CD14-positive monocyte (primary cell): Measurements from ENCODE around the gene AHCTF1. TPM values are rescaled to one million over a fixed set of nuclear protein-coding genes. Genes with fewer than 3 reads are reported as not detected.

Source experiments
- DNase-seq, 3 donors: peaks; one replicate each; pipeline ENCODE4 v3.0.0-alpha.2; 2011 to 2022
- H2AFZ ChIP-seq: 2 replicates; pipeline ENCODE4 v1.6.0; 2012; ENCODE audit warnings: mild to moderate bottlenecking, low read depth, low read length, inconsistent platforms; ENCODE audit not compliant: insufficient read depth, poor library complexity, severe bottlenecking
- H3K27ac ChIP-seq, 2 donors: 1 replicate in 1 of 2; 2 replicates in 1 of 2; pipeline ENCODE4 v1.5.1; 2012 to 2013; ENCODE audit warnings: low read length in 2 of 2, control low read depth in 1 of 2, inconsistent platforms in 1 of 2, low read depth in 1 of 2, mild to moderate bottlenecking in 1 of 2
- H3K27me3 ChIP-seq, 2 donors: one replicate each; pipeline versions ENCODE4 v1.6.0 to v1.6.1; 2011 to 2013; ENCODE audit warnings: low read length in 2 of 2; ENCODE audit not compliant: control insufficient read depth in 2 of 2, insufficient read depth in 2 of 2
- H3K36me3 ChIP-seq, 2 donors: replicated peaks in 1 of 2; 1 replicate in 1 of 2; 2 replicates in 1 of 2; pipeline versions ENCODE4 v1.5.1 to v1.6.1; 2012 to 2013; ENCODE audit warnings: low read length in 2 of 2, control low read depth in 1 of 2, inconsistent platforms in 1 of 2, mild to moderate bottlenecking in 1 of 2; ENCODE audit not compliant: insufficient read depth in 2 of 2, control insufficient read depth in 1 of 2
- H3K4me1 ChIP-seq, 2 donors: 1 replicate in 1 of 2; 2 replicates in 1 of 2; pipeline versions ENCODE4 v1.5.1 to v1.6.1; 2012 to 2013; ENCODE audit warnings: low read length in 2 of 2, control low read depth in 1 of 2, inconsistent platforms in 1 of 2, mild to moderate bottlenecking in 1 of 2, moderate library complexity in 1 of 2; ENCODE audit not compliant: insufficient read depth in 2 of 2, control insufficient read depth in 1 of 2
- H3K4me2 ChIP-seq: replicated peaks from 2 replicates; pipeline ENCODE3; 2012; ENCODE audit warnings: low read length, moderate library complexity, mild to moderate bottlenecking; ENCODE audit not compliant: poor library complexity, severe bottlenecking; ENCODE audit errors: extremely low read depth
- H3K4me3 ChIP-seq, 3 experiments: fragments of 200-600 bp in 1 of 3; sonication (generic) in 1 of 3; replicated peaks in 1 of 3; 1 replicate in 2 of 3; 2 replicates in 1 of 3; pipeline ENCODE4 v1.5.1; 2011 to 2013; ENCODE audit warnings: low read length in 3 of 3, mild to moderate bottlenecking in 3 of 3, control low read depth in 2 of 3, low read depth in 2 of 3, inconsistent platforms in 1 of 3, moderate library complexity in 1 of 3
- H3K79me2 ChIP-seq: 2 replicates; pipeline ENCODE4 v1.6.0; 2012; ENCODE audit warnings: mild to moderate bottlenecking, control low read depth, inconsistent platforms, low read length, moderate library complexity; ENCODE audit not compliant: insufficient read depth
- H3K9ac ChIP-seq: 2 replicates; pipeline ENCODE4 v1.6.0; 2017; ENCODE audit warnings: low read length, mild to moderate bottlenecking; ENCODE audit not compliant: insufficient read depth, poor library complexity, severe bottlenecking
- H3K9me3 ChIP-seq, 2 donors: replicated peaks in 1 of 2; 1 replicate in 1 of 2; 2 replicates in 1 of 2; pipeline versions ENCODE4 v1.5.1 to v1.6.1; 2012 to 2013; ENCODE audit warnings: low read length in 2 of 2, control low read depth in 1 of 2; ENCODE audit not compliant: control insufficient read depth in 1 of 2, insufficient read depth in 1 of 2
- H4K20me1 ChIP-seq: 2 replicates; pipeline ENCODE4 v1.6.0; 2012; ENCODE audit warnings: mild to moderate bottlenecking, low read length, control low read depth, moderate library complexity; ENCODE audit not compliant: insufficient read depth
- H3K27ac Mint-ChIP-seq, 7 donors: one replicate each; pipeline ENCODE4 v1.8.0; 2020; ENCODE audit warnings: mild to moderate bottlenecking in 7 of 7, mixed read lengths in 7 of 7, moderate library complexity in 6 of 7, inconsistent platforms in 2 of 7
- H3K27me3 Mint-ChIP-seq, 3 donors: one replicate each; pipeline ENCODE4 v1.8.0; 2021 to 2022; ENCODE audit warnings: low read depth in 3 of 3, mild to moderate bottlenecking in 3 of 3, mixed read lengths in 3 of 3, moderate library complexity in 3 of 3, inconsistent platforms in 1 of 3
- H3K36me3 Mint-ChIP-seq, 2 donors: one replicate each; pipeline ENCODE4 v1.8.0; 2020; ENCODE audit warnings: mixed read lengths in 2 of 2, inconsistent platforms in 1 of 2, mild to moderate bottlenecking in 1 of 2
- H3K4me1 Mint-ChIP-seq: one replicate; pipeline ENCODE4 v1.8.0; 2020; ENCODE audit warnings: mild to moderate bottlenecking, mixed read lengths
- H3K4me3 Mint-ChIP-seq, 2 donors: one replicate each; pipeline ENCODE4 v1.8.0; 2020; ENCODE audit warnings: mild to moderate bottlenecking in 2 of 2, mixed read lengths in 2 of 2, moderate library complexity in 1 of 2
- H3K9me3 Mint-ChIP-seq, 7 donors: one replicate each; pipeline ENCODE4 v1.8.0; 2020 to 2022; ENCODE audit warnings: mixed read lengths in 7 of 7, mild to moderate bottlenecking in 6 of 7, moderate library complexity in 6 of 7, inconsistent platforms in 2 of 7
- WGBS: methylation state at CpG from one replicate; pipeline ENCODE4 v1.1.5; 2013; ENCODE audit warnings: missing lambda C conversion rate; ENCODE audit not compliant: insufficient coverage; 5-methylcytosine and 5-hydroxymethylcytosine counted together
- intact Hi-C, 2 donors: fragments of 100-400 bp; cut with micrococcal nuclease; formaldehyde crosslinking; loops; one replicate each; pipeline versions ENCODE4 v1.15.0 to v1.15.1; 2023
- polyA plus RNA-seq, 3 donors: library from polyadenylated mRNA; depleted of rRNA in 1 of 3; unstranded in 2 of 3; stranded (reverse) in 1 of 3; fragments of 300-500 nt in 2 of 3; fragments of >200 nt in 1 of 3; fragmentation: Illumina TruSeq in 2 of 3; gene quantifications; 1 replicate in 2 of 3; 2 replicates in 1 of 3; pipeline ENCODE4 v1.2.3, GENCODE V29; 2012 to 2021
- TF ChIP-seq, protein P1 (sequence below): fragments of 200-600 bp; IDR thresholded peaks from one replicate; pipeline ENCODE4 v1.8.0; 2022; ENCODE audit warnings: antibody characterized with exemption, mild to moderate bottlenecking

The AHCTF1 gene
- polyA plus RNA-seq, 3 donors, result 2.4 to 8.8 (median 5.4) TPM

DNA sequence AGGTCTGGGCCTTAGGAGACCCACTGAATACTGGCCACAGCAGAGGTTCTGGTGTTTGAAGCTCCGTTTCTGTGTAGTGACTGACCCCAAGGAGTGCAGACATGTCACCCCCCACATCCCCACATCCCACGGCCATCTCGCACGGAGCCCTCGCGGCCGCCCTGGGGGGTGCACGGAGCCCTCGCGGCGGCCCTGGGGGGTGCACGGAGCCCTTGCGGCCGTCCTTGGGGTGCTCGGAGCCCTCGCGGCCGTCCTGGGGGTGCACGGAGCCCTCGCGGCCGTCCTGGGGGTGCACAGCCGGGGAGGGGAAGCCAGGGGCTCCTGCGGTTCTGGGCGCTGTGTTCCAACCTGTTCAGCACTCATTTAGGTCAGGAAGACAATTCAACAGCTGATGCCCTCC lies 139.1 kb downstream of the AHCTF1 start:
- peaks cover 0 to 6% (median 2%) of the 10 kb centered on the region in 7 donors for H3K9me3 Mint-ChIP-seq
- H3K27ac Mint-ChIP-seq, result no peak overlapping the region

DNA sequence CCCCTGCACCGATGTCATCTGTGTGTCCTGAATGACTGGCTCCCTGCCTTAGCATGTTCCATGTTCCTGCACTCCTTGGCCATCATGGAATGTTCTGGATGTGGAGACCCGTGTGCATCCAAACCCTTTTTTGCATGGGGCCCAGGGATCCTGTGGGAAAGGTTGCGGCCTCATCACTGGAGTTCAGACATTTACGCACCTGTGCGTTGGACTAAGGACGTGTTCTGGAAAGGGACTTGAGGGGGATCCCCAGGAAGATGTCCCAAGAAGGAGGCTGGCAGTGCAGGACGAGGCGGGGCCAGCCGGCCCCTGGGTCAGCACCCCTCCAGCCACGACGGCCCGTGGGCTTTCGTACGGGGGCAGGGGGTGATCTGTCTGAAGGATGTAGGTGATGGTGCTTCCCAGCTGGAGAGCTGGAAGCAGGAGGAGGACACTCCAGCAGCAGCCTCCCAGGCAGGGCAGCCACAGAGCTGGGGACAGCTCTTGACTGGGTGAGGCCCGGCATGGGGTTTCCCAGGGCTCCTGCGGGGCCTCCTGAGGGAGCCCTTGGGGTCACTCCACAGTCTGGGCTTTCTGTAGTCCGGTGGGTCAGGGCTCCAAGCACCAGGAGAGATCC lies 140.3 kb downstream of the AHCTF1 start:
- H3K4me2 ChIP-seq, result no peak overlapping the region
- intact Hi-C loops, result no loop called here
- no peaks in the 10 kb centered on the region for H3K9me3 ChIP-seq
- H3K4me3 ChIP-seq, result no peak overlapping the region
- no peak overlapping the region for H3K27ac ChIP-seq
- H3K9ac ChIP-seq, result no peak overlapping the region
- TF ChIP-seq, protein P1, sequence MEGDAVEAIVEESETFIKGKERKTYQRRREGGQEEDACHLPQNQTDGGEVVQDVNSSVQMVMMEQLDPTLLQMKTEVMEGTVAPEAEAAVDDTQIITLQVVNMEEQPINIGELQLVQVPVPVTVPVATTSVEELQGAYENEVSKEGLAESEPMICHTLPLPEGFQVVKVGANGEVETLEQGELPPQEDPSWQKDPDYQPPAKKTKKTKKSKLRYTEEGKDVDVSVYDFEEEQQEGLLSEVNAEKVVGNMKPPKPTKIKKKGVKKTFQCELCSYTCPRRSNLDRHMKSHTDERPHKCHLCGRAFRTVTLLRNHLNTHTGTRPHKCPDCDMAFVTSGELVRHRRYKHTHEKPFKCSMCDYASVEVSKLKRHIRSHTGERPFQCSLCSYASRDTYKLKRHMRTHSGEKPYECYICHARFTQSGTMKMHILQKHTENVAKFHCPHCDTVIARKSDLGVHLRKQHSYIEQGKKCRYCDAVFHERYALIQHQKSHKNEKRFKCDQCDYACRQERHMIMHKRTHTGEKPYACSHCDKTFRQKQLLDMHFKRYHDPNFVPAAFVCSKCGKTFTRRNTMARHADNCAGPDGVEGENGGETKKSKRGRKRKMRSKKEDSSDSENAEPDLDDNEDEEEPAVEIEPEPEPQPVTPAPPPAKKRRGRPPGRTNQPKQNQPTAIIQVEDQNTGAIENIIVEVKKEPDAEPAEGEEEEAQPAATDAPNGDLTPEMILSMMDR, result no peak
- peaks cover 12 to 17% of the 10 kb centered on the region in 2 donors for H3K4me1 ChIP-seq
- H3K36me3 ChIP-seq, result no peaks in the 10 kb centered on the region
- no peak for DNase-seq
- H4K20me1 ChIP-seq, result no peaks in the 10 kb centered on the region
- Mint-ChIP-seq H3K9me3 (peaks cover 0 to 6% (median 2%) of the 10 kb centered on the region in 7 donors), H3K36me3 (no peaks in the 10 kb centered on the region), H3K27me3 (peaks cover 5 to 8% (median 6%) of the 10 kb centered on the region in 3 donors), H3K4me1 (peaks cover 25% of the 10 kb centered on the region), H3K4me3 (no peak overlapping the region), H3K27ac (no peak overlapping the region)
- no peaks in the 10 kb centered on the region for H3K27me3 ChIP-seq
- 89% methylated on average over 15 of the region's 17 CpGs for WGBS
- no peak overlapping the region for H2AFZ ChIP-seq
- no peaks in the 10 kb centered on the region for H3K79me2 ChIP-seq

More for the DNA sequence above, 139.1 kb downstream of the AHCTF1 start:
- Histone ChIP-seq H3K4me3 (no peak overlapping the region), H3K36me3 (no peaks in the 10 kb centered on the region), H3K9me3 (no peaks in the 10 kb centered on the region), H3K27ac (no peak overlapping the region), H4K20me1 (no peaks in the 10 kb centered on the region), H2AFZ (no peak overlapping the region), H3K27me3 (no peaks in the 10 kb centered on the region), H3K4me1 (peaks cover 12 to 17% of the 10 kb centered on the region in 2 donors), H3K9ac (no peak overlapping the region), H3K79me2 (no peaks in the 10 kb centered on the region), H3K4me2 (no peak overlapping the region)
- peaks cover 25% of the 10 kb centered on the region for H3K4me1 Mint-ChIP-seq
- intact Hi-C loops, result no loop called here
- H3K36me3 Mint-ChIP-seq, result no peaks in the 10 kb centered on the region
- TF ChIP-seq, protein P1, result no peak
- peaks cover 3 to 9% (median 6%) of the 10 kb centered on the region in 3 donors for H3K27me3 Mint-ChIP-seq
- WGBS, result 98% methylated on average over 22 of the region's 25 CpGs
- H3K4me3 Mint-ChIP-seq, result no peak overlapping the region
- DNase-seq, result no peak
